Measurements from ENCODE around the gene HYAL1.
"Not testable (repeated sequence)": the region's sequence is repeated elsewhere in the genome, so short reads cannot be mapped to it uniquely, and the experiment has no call there.

HYAL1 gene

GRCh38 chr3:50268703-50269451 is 34.5 kb downstream of the HYAL1 start, which contains the start of gene SEMA3B:
SEMA3B (plus strand) TSS chr3:50269147; CDS start chr3:50269241, 94 bp downstream.
- Mint-ChIP-seq H3K36me3 (ENCODE audit: low read depth) (no peaks in the 10 kb centered on the region), H3K4me3 (no peak within 1 kb of the TSS), H3K27ac (peak within 1 kb of the TSS; percentile 52), H3K27me3 (peaks cover 33% of the 10 kb centered on the region), H3K9me3 (no peaks in the 10 kb centered on the region), H3K4me1 (ENCODE audit: low read depth) (peaks cover 12% of the 10 kb centered on the region)
- DNase-seq, result no peak

DNA sequence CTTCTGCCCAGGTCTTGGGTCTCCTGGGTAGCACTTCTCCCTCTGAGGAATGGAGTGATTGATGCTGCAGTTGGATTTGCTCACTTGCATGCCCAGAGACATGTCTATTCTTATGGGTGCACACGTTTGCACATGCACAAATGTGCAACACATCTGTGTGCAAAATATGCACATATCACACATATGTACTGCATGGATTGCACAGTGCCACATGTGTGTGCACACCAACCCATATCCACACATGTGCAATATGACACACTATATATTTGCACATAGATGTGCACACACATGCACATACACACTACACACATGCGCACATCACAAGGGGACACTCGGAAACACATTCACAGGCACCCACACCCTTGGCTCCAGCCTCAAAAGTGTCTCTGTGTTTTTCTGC is 35.1 kb downstream of the HYAL1 start:
- H3K27ac Mint-ChIP-seq, result no peak overlapping the region
- DNase-seq, result no peak
- H3K36me3 Mint-ChIP-seq (ENCODE audit: low read depth), result no peaks in the 10 kb centered on the region
- no peaks in the 10 kb centered on the region for H3K9me3 Mint-ChIP-seq
- no peak overlapping the region for H3K4me3 Mint-ChIP-seq
- H3K27me3 Mint-ChIP-seq, result peaks cover 29% of the 10 kb centered on the region
- H3K4me1 Mint-ChIP-seq (ENCODE audit: low read depth), result peaks cover 11% of the 10 kb centered on the region

GRCh38 chr3:50267280-50267913 is 36.0 kb downstream of the HYAL1 start:
- H3K9me3 Mint-ChIP-seq, result no peaks in the 10 kb centered on the region
- peaks cover 24% of the 10 kb centered on the region for H3K27me3 Mint-ChIP-seq
- no peak overlapping the region for H3K4me3 Mint-ChIP-seq
- no peaks in the 10 kb centered on the region for H3K36me3 Mint-ChIP-seq (ENCODE audit: low read depth)
- H3K4me1 Mint-ChIP-seq (ENCODE audit: low read depth), result peaks cover 5% of the 10 kb centered on the region
- DNase-seq, result no peak
- no peak overlapping the region for H3K27ac Mint-ChIP-seq

DNA sequence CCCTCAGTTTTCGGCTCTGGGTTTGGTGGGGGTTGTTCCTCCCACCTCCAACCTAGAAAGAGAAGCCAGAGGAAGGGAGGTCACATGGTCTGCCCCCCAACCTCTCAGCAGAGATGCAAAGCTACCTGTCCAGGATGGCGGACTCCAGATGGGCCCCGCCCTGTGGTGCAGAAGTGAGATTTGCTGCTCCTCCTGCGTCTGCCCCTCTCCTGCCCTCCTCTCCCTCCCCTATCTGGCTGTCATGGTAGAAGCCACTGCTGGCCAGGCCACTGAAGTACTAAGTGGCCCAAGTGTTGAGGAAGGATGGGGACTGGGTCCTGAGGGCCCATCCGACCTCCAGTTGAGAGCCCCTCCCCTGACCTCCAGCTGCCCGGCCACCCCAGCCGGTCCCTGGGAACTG is 36.5 kb downstream of the HYAL1 start:
- no peak overlapping the region for H3K4me3 Mint-ChIP-seq
- peaks cover 24% of the 10 kb centered on the region for H3K27me3 Mint-ChIP-seq
- H3K9me3 Mint-ChIP-seq, result no peaks in the 10 kb centered on the region
- peaks cover 4% of the 10 kb centered on the region for H3K4me1 Mint-ChIP-seq (ENCODE audit: low read depth)
- no peaks in the 10 kb centered on the region for H3K36me3 Mint-ChIP-seq (ENCODE audit: low read depth)
- no peak for DNase-seq
- no peak overlapping the region for H3K27ac Mint-ChIP-seq

DNA sequence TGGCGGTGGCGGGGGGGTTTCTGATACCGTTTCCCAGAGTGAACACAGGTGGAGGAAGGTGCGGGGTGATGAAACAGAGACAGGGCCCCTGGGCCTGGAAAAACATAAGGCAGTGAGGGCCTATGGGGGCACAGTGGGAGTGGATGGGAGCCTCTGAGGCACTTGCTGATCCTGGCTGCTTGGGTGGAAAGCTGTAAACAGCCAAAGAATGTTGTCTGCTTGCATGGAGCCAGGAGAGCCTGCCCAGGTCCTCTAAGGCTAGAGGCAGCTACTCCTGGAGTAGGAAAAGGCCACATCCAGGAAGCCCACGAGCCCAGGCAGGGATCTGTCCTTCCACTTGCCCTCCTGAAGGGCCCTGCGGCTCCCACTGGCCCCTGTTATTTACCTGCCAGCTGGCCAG is 37.4 kb downstream of the HYAL1 start:
- no peak for DNase-seq
- Mint-ChIP-seq H3K4me3 (no peak overlapping the region), H3K9me3 (no peaks in the 10 kb centered on the region), H3K4me1 (ENCODE audit: low read depth) (peaks cover 1% of the 10 kb centered on the region), H3K27ac (peak overlapping the region; percentile 50), H3K27me3 (peaks cover 24% of the 10 kb centered on the region), H3K36me3 (ENCODE audit: low read depth) (no peaks in the 10 kb centered on the region)

DNA sequence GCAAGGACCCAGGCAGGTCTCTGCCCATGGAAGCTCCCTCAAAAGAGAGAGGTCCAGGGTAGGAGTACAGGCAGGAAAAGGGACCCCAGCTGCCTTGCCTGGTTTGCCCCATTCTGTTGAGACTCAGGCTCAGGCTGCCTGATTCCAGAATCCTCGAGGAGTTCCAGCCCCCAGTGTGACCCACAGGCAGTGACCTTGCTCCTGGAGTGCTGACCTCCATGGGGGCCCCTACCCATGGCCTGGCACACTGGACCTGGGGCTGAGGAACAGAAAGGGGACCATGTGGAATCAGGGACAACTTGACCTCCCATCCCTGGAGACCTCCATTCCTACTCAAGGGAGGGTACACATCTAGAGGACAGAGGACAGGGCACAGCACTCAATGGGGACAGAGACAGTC is 37.8 kb downstream of the HYAL1 start:
- peaks cover 1% of the 10 kb centered on the region for H3K4me1 Mint-ChIP-seq (ENCODE audit: low read depth)
- peak overlapping the region; percentile 50 for H3K27ac Mint-ChIP-seq
- H3K9me3 Mint-ChIP-seq, result no peaks in the 10 kb centered on the region
- DNase-seq, result no peak
- peaks cover 24% of the 10 kb centered on the region for H3K27me3 Mint-ChIP-seq
- H3K36me3 Mint-ChIP-seq (ENCODE audit: low read depth), result no peaks in the 10 kb centered on the region
- H3K4me3 Mint-ChIP-seq, result no peak overlapping the region

DNA sequence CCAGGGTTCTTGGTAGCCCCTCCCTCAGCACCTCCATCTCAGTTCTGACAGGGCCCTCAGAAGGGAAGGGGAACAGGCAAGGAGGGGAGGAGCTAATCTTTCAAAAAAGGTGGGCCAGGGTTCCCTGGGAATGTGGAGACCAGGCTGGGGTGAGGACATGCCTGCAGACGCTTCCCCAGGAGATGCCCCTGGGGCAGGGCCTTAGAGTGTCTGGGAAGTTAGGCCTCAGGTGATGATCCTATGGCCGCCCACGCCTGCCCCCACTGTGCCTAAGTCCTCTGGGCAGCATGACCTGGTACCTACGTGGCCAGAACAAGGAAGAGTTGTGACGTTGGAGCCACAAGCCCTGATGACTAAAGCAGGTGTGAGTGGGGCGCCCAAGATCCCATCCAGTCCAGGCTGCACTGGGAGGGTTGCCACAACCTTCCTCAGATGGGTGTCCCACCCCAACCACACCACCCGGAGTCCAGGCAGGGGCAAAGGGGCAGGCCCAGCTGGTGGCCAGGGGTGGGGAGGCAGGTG is 38.3 kb downstream of the HYAL1 start:
- Mint-ChIP-seq H3K4me3 (no peak overlapping the region), H3K27ac (no peak overlapping the region), H3K27me3 (peaks cover 24% of the 10 kb centered on the region), H3K9me3 (no peaks in the 10 kb centered on the region), H3K4me1 (ENCODE audit: low read depth) (peaks cover 3% of the 10 kb centered on the region), H3K36me3 (ENCODE audit: low read depth) (no peaks in the 10 kb centered on the region)
- no peak for DNase-seq

- peaks cover 24% of the 10 kb centered on the region for H3K27me3 Mint-ChIP-seq
- H3K36me3 Mint-ChIP-seq (ENCODE audit: low read depth), result peaks cover 3% of the 10 kb centered on the region
- H3K9me3 Mint-ChIP-seq, result no peaks in the 10 kb centered on the region
These were observed 38.9 kb downstream of the HYAL1 start for GRCh38 chr3:50264383-50264963.

DNA sequence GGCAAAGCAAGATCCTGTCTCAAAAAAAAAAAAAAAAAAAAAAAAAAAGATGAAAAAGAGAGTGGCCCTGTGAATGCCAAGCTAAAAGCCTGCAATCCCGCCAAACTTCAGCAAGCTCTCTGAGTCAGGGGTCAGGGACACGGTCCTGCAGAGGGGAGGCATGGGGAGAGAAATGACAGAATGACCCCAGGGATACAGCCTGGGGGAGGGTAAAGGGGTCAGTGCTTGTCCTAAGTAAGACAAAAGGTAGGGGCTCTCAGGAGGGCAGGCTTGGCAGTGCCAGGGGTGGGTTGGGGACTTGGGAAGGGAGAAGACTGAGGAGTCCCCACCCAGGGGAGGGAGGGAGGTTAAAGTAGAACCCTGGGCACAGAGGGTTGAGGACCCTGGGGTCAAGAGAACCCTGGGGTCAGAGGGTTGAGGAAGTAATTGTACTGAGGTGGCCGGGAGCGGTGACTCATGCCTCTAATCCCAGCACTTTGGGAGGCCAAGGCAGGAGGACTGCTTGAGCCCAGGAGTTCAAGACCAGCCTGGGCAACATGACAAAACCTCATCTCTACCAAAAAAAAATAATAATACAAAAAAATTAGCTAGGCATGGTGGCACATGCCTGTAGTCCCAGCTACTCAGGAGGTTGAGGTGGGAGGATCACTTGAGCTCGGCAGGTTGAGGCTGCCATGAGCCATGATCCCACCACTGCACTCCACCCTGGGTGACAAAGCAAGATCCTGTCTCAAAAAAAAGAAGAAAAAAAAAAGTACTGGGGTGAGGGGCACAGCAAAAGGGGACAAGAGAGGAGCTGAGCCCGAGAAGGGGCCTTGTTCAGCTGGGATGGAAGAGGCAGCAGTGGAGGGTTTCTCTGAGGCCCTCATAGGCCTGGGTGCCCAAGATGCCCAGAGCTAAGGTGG is 39.6 kb downstream of the HYAL1 start:
- no peak for DNase-seq
- H3K27ac Mint-ChIP-seq, result peak overlapping the region; percentile 44
- H3K36me3 Mint-ChIP-seq (ENCODE audit: low read depth), result peaks cover 11% of the 10 kb centered on the region
- peaks cover 8% of the 10 kb centered on the region for H3K4me1 Mint-ChIP-seq (ENCODE audit: low read depth)
- H3K9me3 Mint-ChIP-seq, result no peaks in the 10 kb centered on the region
- no peak overlapping the region for H3K4me3 Mint-ChIP-seq
- peaks cover 24% of the 10 kb centered on the region for H3K27me3 Mint-ChIP-seq

More at GRCh38 chr3:50264383-50264963, 38.9 kb downstream of the HYAL1 start:
- no peak overlapping the region for H3K4me3 Mint-ChIP-seq
- no peak for DNase-seq
- no peak overlapping the region for H3K27ac Mint-ChIP-seq
- peaks cover 7% of the 10 kb centered on the region for H3K4me1 Mint-ChIP-seq (ENCODE audit: low read depth)

- Mint-ChIP-seq H3K27me3 (peaks cover 18% of the 10 kb centered on the region), H3K36me3 (ENCODE audit: low read depth) (peaks cover 20% of the 10 kb centered on the region), H3K4me1 (ENCODE audit: low read depth) (peaks cover 8% of the 10 kb centered on the region), H3K27ac (no peak overlapping the region), H3K9me3 (no peaks in the 10 kb centered on the region), H3K4me3 (no peak overlapping the region)
- no peak for DNase-seq
These were observed 40.6 kb downstream of the HYAL1 start for GRCh38 chr3:50262778-50263177.

DNA sequence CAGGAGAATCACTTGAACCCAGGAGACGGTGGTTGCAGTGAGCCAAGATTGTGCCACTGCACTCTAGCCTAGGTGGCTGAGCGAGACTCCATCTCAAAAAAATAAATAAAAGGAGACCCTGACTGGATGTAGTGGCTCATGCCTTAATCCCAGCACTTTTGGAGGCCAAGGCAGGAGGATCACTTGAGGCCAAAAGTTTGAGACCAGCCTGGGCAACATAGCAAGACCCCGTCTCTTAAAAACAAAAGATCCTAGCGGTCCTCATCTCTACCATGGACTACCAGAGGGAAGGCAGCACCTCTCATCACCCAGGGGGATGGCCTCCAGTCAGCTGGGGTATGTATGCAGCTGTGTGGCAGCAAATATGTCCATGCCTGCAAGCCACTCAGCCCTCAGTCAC is 41.2 kb downstream of the HYAL1 start:
- H3K27me3 Mint-ChIP-seq, result peaks cover 16% of the 10 kb centered on the region
- H3K4me3 Mint-ChIP-seq; H3K4me1 Mint-ChIP-seq (ENCODE audit: low read depth); H3K27ac Mint-ChIP-seq; DNase-seq; H3K9me3 Mint-ChIP-seq: not testable (repeated sequence)
- H3K36me3 Mint-ChIP-seq (ENCODE audit: low read depth), result peaks cover 26% of the 10 kb centered on the region

GRCh38 chr3:50261505-50261904 is 41.9 kb downstream of the HYAL1 start:
- peaks cover 33% of the 10 kb centered on the region for H3K36me3 Mint-ChIP-seq (ENCODE audit: low read depth)
- H3K4me1 Mint-ChIP-seq (ENCODE audit: low read depth), result peaks cover 8% of the 10 kb centered on the region
- peaks cover 10% of the 10 kb centered on the region for H3K27me3 Mint-ChIP-seq
- DNase-seq, result no peak
- no peak overlapping the region for H3K27ac Mint-ChIP-seq
- no peak overlapping the region for H3K4me3 Mint-ChIP-seq
- no peaks in the 10 kb centered on the region for H3K9me3 Mint-ChIP-seq

- Mint-ChIP-seq H3K27me3 (peaks cover 7% of the 10 kb centered on the region), H3K4me1 (ENCODE audit: low read depth) (peaks cover 8% of the 10 kb centered on the region), H3K4me3 (peak overlapping the region; percentile 69), H3K36me3 (ENCODE audit: low read depth) (peaks cover 38% of the 10 kb centered on the region), H3K9me3 (no peaks in the 10 kb centered on the region), H3K27ac (no peak overlapping the region)
- DNase-seq, result no peak
These were observed 42.4 kb downstream of the HYAL1 start for GRCh38 chr3:50260942-50261441.

All from activated T-cell treated with anti-CD3 and anti-CD28 coated beads, Interleukin-2, amount 50 U/mL, for 24 hours (primary cell).